ENCODE data around the gene TBC1D19.
A peak's percentile ranks its signal among the peaks of the same experiment; 100 is the strongest.

TBC1D19 gene

GRCh38 chr4:26786916-26787315 lies 203.0 kb downstream of the TBC1D19 start:
- H3K4me3 ChIP-seq (ENCODE audit: low read depth, low read length), result no peak overlapping the region
- no peak for TF ChIP-seq CTCF (IDR thresholded peaks at IDR 0.05; ENCODE audit: low read depth, low read length)

- H3K4me3 ChIP-seq (ENCODE audit: low read depth, low read length), result no peak overlapping the region
Observed at GRCh38 chr4:26787461-26788340, 203.8 kb downstream of the TBC1D19 start.

GRCh38 chr4:26788341-26788733 lies 204.5 kb downstream of the TBC1D19 start:
- no peak overlapping the region for H3K4me3 ChIP-seq (ENCODE audit: low read depth, low read length)

More at GRCh38 chr4:26787461-26788340, 203.8 kb downstream of the TBC1D19 start:
- 0 out of 2 replicates have a peak, but pooled peaks have one; percentile 35 for TF ChIP-seq CTCF (IDR thresholded peaks at IDR 0.05; ENCODE audit: low read depth, low read length)

GRCh38 chr4:26789208-26789607 lies 205.3 kb downstream of the TBC1D19 start:
- TF ChIP-seq CTCF (IDR thresholded peaks at IDR 0.05; ENCODE audit: low read depth, low read length), result no peak
- no peak overlapping the region for H3K4me3 ChIP-seq (ENCODE audit: low read depth, low read length)

More at GRCh38 chr4:26788341-26788733, 204.5 kb downstream of the TBC1D19 start:
- TF ChIP-seq CTCF (IDR thresholded peaks at IDR 0.05; ENCODE audit: low read depth, low read length), result no peak

GRCh38 chr4:26791346-26791745 lies 207.5 kb downstream of the TBC1D19 start:
- TF ChIP-seq CTCF (IDR thresholded peaks at IDR 0.05; ENCODE audit: low read depth, low read length), result no peak

GRCh38 chr4:26792639-26793038 lies 208.8 kb downstream of the TBC1D19 start:
- no peak overlapping the region for H3K4me3 ChIP-seq (ENCODE audit: low read depth, low read length)
- no peak for TF ChIP-seq CTCF (IDR thresholded peaks at IDR 0.05; ENCODE audit: low read depth, low read length)

More at GRCh38 chr4:26791346-26791745, 207.5 kb downstream of the TBC1D19 start:
- no peak overlapping the region for H3K4me3 ChIP-seq (ENCODE audit: low read depth, low read length)

- TF ChIP-seq CTCF (IDR thresholded peaks at IDR 0.05; ENCODE audit: low read depth, low read length), result no peak
- no peak overlapping the region for H3K4me3 ChIP-seq (ENCODE audit: low read depth, low read length)
Observed at GRCh38 chr4:26793735-26794134, 209.9 kb downstream of the TBC1D19 start.

Measured in WI38 (cell line).